ENCODE results near the gene FAM168A. TPM values are rescaled to one million over a fixed set of nuclear protein-coding genes. Genes with fewer than 3 reads are reported as not detected.

The FAM168A gene
- total and polyA plus RNA-seq, 10 of the 15 experiments (the other 5 are each of a cell fraction or from before 2014, with no cell fraction given) = 1.7 to 20.0 (median 10.0) TPM

DNA sequence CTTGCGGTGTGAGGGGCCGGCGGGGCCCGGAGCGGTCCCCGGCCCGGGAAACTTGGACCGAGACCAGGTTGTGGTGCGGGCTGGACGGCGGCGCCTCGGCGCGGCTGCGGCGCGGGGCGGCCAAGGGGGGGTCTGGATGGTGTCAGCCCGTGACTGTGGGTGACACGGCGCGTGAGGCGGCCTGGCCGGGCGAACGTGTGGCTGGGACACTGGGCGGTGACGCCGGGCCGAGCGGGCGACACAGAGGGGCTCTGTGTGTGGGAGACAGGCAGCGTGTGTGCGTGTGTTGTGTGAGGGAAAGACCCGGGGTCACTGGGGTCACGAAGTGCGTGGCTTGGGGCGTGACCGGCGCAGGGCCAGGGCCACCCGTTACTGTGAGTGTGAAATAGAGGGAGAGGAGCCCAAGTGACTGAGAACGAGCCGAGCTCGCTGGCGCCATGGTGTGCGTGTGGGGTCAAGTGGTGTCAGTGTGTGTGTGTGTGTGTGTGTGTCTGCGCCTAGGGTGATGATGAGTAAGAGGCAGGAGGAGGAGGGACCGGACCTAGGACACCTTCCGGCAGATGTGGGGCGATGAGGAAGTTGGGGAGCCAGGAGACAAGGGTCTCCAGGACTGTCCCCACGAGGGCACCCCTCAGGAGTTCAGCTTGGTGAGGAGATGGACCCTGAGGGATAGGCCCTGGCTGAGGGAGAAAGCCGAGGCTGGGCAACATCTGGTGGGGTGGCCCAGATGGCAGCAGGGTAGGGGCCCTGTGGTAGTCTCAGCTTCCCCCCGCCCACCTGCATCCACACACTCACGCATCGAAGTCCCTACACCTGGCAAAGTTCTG, 220.9 kb downstream of the FAM168A start (continued):
- TF ChIP-seq, protein P1, sequence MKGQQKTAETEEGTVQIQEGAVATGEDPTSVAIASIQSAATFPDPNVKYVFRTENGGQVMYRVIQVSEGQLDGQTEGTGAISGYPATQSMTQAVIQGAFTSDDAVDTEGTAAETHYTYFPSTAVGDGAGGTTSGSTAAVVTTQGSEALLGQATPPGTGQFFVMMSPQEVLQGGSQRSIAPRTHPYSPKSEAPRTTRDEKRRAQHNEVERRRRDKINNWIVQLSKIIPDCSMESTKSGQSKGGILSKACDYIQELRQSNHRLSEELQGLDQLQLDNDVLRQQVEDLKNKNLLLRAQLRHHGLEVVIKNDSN (IDR thresholded peaks at IDR 0.05; ENCODE audit: borderline replicate concordance, extremely low read length, insufficient read depth, low read depth, low read length) = no peak
- TF ChIP-seq ZNF217 (IDR thresholded peaks at IDR 0.05) (no peak), YY1 (IDR thresholded peaks at IDR 0.05; ENCODE audit: low read depth, low read length) (peak; percentile 78), TCF7 (IDR thresholded peaks at IDR 0.05; ENCODE audit: borderline replicate concordance) (no peak), TAF1 (IDR thresholded peaks at IDR 0.05; ENCODE audit: borderline replicate concordance, low read depth, low read length) (peak; percentile 77), HCFC1 (IDR thresholded peaks at IDR 0.05; ENCODE audit: low read length) (no peak), NR2C2 (IDR thresholded peaks at IDR 0.05; ENCODE audit: borderline replicate concordance, control insufficient read depth, insufficient read length, low read depth) (peak; percentile 8), MYC (IDR thresholded peaks at IDR 0.05; ENCODE audit: insufficient read depth, insufficient read length, insufficient replicate concordance, low read length, severe bottlenecking) (peak; percentile 77), HDGF (IDR thresholded peaks at IDR 0.05) (peak; percentile 99), SUPT20H (IDR thresholded peaks at IDR 0.05; ENCODE audit: borderline replicate concordance, control insufficient read depth, low read depth, low read length) (no peak), FOS (IDR thresholded peaks at IDR 0.05; ENCODE audit: borderline replicate concordance, extremely low read depth, insufficient read length) (no peak), CHD4 (IDR thresholded peaks at IDR 0.05) (no peak)
- TF ChIP-seq, protein P2, sequence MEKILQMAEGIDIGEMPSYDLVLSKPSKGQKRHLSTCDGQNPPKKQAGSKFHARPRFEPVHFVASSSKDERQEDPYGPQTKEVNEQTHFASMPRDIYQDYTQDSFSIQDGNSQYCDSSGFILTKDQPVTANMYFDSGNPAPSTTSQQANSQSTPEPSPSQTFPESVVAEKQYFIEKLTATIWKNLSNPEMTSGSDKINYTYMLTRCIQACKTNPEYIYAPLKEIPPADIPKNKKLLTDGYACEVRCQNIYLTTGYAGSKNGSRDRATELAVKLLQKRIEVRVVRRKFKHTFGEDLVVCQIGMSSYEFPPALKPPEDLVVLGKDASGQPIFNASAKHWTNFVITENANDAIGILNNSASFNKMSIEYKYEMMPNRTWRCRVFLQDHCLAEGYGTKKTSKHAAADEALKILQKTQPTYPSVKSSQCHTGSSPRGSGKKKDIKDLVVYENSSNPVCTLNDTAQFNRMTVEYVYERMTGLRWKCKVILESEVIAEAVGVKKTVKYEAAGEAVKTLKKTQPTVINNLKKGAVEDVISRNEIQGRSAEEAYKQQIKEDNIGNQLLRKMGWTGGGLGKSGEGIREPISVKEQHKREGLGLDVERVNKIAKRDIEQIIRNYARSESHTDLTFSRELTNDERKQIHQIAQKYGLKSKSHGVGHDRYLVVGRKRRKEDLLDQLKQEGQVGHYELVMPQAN (conservative IDR thresholded peaks at IDR 0.05) = peak; percentile 10; the same call in 1 of the 2 replicates
- TF ChIP-seq, protein P3, sequence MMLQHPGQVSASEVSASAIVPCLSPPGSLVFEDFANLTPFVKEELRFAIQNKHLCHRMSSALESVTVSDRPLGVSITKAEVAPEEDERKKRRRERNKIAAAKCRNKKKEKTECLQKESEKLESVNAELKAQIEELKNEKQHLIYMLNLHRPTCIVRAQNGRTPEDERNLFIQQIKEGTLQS (IDR thresholded peaks at IDR 0.05; ENCODE audit: borderline replicate concordance, extremely low read depth, low read depth, low read length) = no peak
- TF ChIP-seq, protein P4, sequence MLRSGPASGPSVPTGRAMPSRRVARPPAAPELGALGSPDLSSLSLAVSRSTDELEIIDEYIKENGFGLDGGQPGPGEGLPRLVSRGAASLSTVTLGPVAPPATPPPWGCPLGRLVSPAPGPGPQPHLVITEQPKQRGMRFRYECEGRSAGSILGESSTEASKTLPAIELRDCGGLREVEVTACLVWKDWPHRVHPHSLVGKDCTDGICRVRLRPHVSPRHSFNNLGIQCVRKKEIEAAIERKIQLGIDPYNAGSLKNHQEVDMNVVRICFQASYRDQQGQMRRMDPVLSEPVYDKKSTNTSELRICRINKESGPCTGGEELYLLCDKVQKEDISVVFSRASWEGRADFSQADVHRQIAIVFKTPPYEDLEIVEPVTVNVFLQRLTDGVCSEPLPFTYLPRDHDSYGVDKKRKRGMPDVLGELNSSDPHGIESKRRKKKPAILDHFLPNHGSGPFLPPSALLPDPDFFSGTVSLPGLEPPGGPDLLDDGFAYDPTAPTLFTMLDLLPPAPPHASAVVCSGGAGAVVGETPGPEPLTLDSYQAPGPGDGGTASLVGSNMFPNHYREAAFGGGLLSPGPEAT (IDR thresholded peaks at IDR 0.05; ENCODE audit: low read depth) = peak; percentile 61
- TF ChIP-seq, protein P5, sequence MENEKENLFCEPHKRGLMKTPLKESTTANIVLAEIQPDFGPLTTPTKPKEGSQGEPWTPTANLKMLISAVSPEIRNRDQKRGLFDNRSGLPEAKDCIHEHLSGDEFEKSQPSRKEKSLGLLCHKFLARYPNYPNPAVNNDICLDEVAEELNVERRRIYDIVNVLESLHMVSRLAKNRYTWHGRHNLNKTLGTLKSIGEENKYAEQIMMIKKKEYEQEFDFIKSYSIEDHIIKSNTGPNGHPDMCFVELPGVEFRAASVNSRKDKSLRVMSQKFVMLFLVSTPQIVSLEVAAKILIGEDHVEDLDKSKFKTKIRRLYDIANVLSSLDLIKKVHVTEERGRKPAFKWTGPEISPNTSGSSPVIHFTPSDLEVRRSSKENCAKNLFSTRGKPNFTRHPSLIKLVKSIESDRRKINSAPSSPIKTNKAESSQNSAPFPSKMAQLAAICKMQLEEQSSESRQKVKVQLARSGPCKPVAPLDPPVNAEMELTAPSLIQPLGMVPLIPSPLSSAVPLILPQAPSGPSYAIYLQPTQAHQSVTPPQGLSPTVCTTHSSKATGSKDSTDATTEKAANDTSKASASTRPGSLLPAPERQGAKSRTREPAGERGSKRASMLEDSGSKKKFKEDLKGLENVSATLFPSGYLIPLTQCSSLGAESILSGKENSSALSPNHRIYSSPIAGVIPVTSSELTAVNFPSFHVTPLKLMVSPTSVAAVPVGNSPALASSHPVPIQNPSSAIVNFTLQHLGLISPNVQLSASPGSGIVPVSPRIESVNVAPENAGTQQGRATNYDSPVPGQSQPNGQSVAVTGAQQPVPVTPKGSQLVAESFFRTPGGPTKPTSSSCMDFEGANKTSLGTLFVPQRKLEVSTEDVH (IDR thresholded peaks at IDR 0.05; ENCODE audit: low read depth, partially characterized antibody) = no peak
